SK-N-SH (cell line): ENCODE measurements around the gene LRP1-AS. TPM values are rescaled to one million over a fixed set of nuclear protein-coding genes. Genes with fewer than 3 reads are reported as not detected.

Experiments used
- CTCF ChIA-PET: fragments of 300-600, 350-600 bp; formaldehyde crosslinking; extraction: SDS; loops from one replicate; lab custom pipeline; 2021; lab: Yijun Ruan, JAX
- POLR2A ChIA-PET: fragments of 350-600 bp; sonication (Branson Sonifier 250); formaldehyde crosslinking; extraction: SDS; loops from one replicate; lab custom pipeline; 2020; ENCODE audit warnings: antibody characterized with exemption, inconsistent platforms; lab: Yijun Ruan, JAX
- DNase-seq: peaks from one replicate; pipeline ENCODE4 v3.0.0; 2012
- H2AFZ ChIP-seq: fragments of 200-600 bp; sonication (generic); 2 replicates; pipeline ENCODE4 v1.8.1; 2016; ENCODE audit warnings: antibody characterized with exemption, mild to moderate bottlenecking, low read depth
- H3F3A ChIP-seq: fragments of 200-600 bp; sonication (generic); replicated peaks from 2 replicates; pipeline ENCODE3; 2016; ENCODE audit warnings: antibody characterized with exemption, mild to moderate bottlenecking; ENCODE audit not compliant: insufficient read depth
- H3K27ac ChIP-seq, 2 experiments: fragments of 200-500 bp in 1 of 2; fragments of 200-600 bp in 1 of 2; sonication (Bioruptor generic) in 1 of 2; sonication (generic), shearing (Covaris generic) in 1 of 2; 2 replicates each; pipeline versions ENCODE4 v1.5.1 to v1.6.1; 2014 to 2016; ENCODE audit warnings: low read depth in 2 of 2, inconsistent platforms in 1 of 2, low read length in 1 of 2, mild to moderate bottlenecking in 1 of 2, mixed read lengths in 1 of 2
- H3K27me3 ChIP-seq: fragments of 200-600 bp; sonication (generic), shearing (Covaris generic); 2 replicates; pipeline ENCODE4 v1.6.1; 2016; ENCODE audit warnings: mixed run types; ENCODE audit not compliant: insufficient read depth
- H3K36me3 ChIP-seq, 2 experiments: fragments of 200-500 bp in 1 of 2; fragments of 200-600 bp in 1 of 2; sonication (Bioruptor generic) in 1 of 2; sonication (generic) in 1 of 2; replicated peaks in 1 of 2; 2 replicates each; pipeline versions ENCODE3 to v1.5.1; 2014 to 2016; ENCODE audit warnings: low read length in 1 of 2, mild to moderate bottlenecking in 1 of 2; ENCODE audit not compliant: insufficient read depth in 2 of 2, control insufficient read depth in 1 of 2
- H3K4me1 ChIP-seq, 2 experiments: fragments of 200-500 bp in 1 of 2; fragments of 200-600 bp in 1 of 2; sonication (Bioruptor generic) in 1 of 2; sonication (generic), shearing (Covaris generic) in 1 of 2; 2 replicates each; pipeline versions ENCODE4 v1.5.1 to v1.6.1; 2014 to 2016; ENCODE audit warnings: low read depth in 1 of 2, low read length in 1 of 2, mixed run types in 1 of 2; ENCODE audit not compliant: insufficient read depth in 2 of 2, control insufficient read depth in 1 of 2
- H3K4me2 ChIP-seq: fragments of 200-600 bp; sonication (generic), shearing (Covaris generic); 2 replicates; pipeline ENCODE4 v1.6.1; 2017; ENCODE audit warnings: mixed run types
- H3K4me3 ChIP-seq, 2 experiments: fragments of 200-500 bp in 1 of 2; fragments of 200-600 bp in 1 of 2; sonication (Bioruptor generic) in 1 of 2; sonication (generic), shearing (Covaris generic) in 1 of 2; 2 replicates each; pipeline versions ENCODE4 v1.5.1 to v1.8.1; 2014 to 2016; ENCODE audit warnings: low read depth in 2 of 2, inconsistent platforms in 1 of 2, low read length in 1 of 2, mild to moderate bottlenecking in 1 of 2, mixed read lengths in 1 of 2, moderate library complexity in 1 of 2
- H3K79me2 ChIP-seq: fragments of 200-600 bp; sonication (generic); 2 replicates; pipeline ENCODE4 v1.8.1; 2017; ENCODE audit warnings: mild to moderate bottlenecking; ENCODE audit not compliant: insufficient read depth
- H3K9ac ChIP-seq: fragments of 200-600 bp; sonication (generic); 2 replicates; pipeline ENCODE4 v1.6.1; 2017; ENCODE audit warnings: mixed run types
- H3K9me2 ChIP-seq: fragments of 200-600 bp; sonication (generic); 2 replicates; pipeline ENCODE4 v1.6.1; 2017; ENCODE audit warnings: mixed run types
- H3K9me3 ChIP-seq: fragments of 200-600 bp; sonication (generic); 2 replicates; pipeline ENCODE4 v1.6.1; 2017; ENCODE audit warnings: mixed run types, mild to moderate bottlenecking, moderate library complexity
- H4K20me1 ChIP-seq: fragments of 200-600 bp; sonication (generic); 2 replicates; pipeline ENCODE4 v1.6.1; 2017; ENCODE audit warnings: mild to moderate bottlenecking, mixed run types; ENCODE audit not compliant: insufficient read depth
- CHD2 ChIP-seq: fragments of 150-350 bp; IDR thresholded peaks from 2 replicates; pipeline ENCODE4 v1.6.1; 2018; ENCODE audit warnings: low read length; ENCODE audit not compliant: partially characterized antibody
- EP300 ChIP-seq, 2 experiments: IDR thresholded peaks; 2 replicates each; pipeline versions ENCODE4 v1.4.0 to v1.6.1; 2012; ENCODE audit warnings: borderline replicate concordance in 1 of 2, low read depth in 1 of 2, low read length in 1 of 2
- FOXJ3 ChIP-seq: sonication (generic); formaldehyde crosslinking; IDR thresholded peaks from 2 replicates; pipeline ENCODE4 v1.5.1; 2020; ENCODE audit warnings: mild to moderate bottlenecking, missing genetic modification reagents
- FOXM1 ChIP-seq: IDR thresholded peaks from 2 replicates; pipeline ENCODE4 v1.4.0; 2012; ENCODE audit warnings: low read depth, mild to moderate bottlenecking
- GABPA ChIP-seq: IDR thresholded peaks from 2 replicates; pipeline ENCODE4 v1.4.0; 2012; ENCODE audit warnings: low read depth, mild to moderate bottlenecking
- GATA2 ChIP-seq: sonication (generic); formaldehyde crosslinking; IDR thresholded peaks from 2 replicates; pipeline ENCODE4 v1.5.0; 2020; ENCODE audit warnings: mild to moderate bottlenecking, missing genetic modification reagents
- MEF2A ChIP-seq: IDR thresholded peaks from 2 replicates; pipeline ENCODE4 v1.4.0; 2012; ENCODE audit warnings: low read depth, borderline replicate concordance
- NRF1 ChIP-seq: IDR thresholded peaks from 2 replicates; pipeline ENCODE4 v1.6.1; 2012; ENCODE audit warnings: low read depth, mild to moderate bottlenecking, low read length
- POLR2AphosphoS5 ChIP-seq: IDR thresholded peaks from 2 replicates; pipeline ENCODE4 v1.6.1; 2012; ENCODE audit warnings: low read depth, low read length
- RFX5 ChIP-seq: IDR thresholded peaks from 2 replicates; pipeline ENCODE4 v1.6.1; 2012; ENCODE audit warnings: mild to moderate bottlenecking, improper control_type of control experiment, low read length
- RXRA ChIP-seq: IDR thresholded peaks from 2 replicates; pipeline ENCODE4 v1.4.0; 2012; ENCODE audit warnings: low read depth, mild to moderate bottlenecking, borderline replicate concordance
- TAF1 ChIP-seq: IDR thresholded peaks from 2 replicates; pipeline ENCODE4 v1.6.1; 2012; ENCODE audit warnings: low read depth, mild to moderate bottlenecking, low read length, moderate library complexity, borderline replicate concordance
- TEAD4 ChIP-seq: IDR thresholded peaks from 2 replicates; pipeline ENCODE4 v1.4.0; 2012; ENCODE audit warnings: mild to moderate bottlenecking, borderline replicate concordance; ENCODE audit not compliant: insufficient read depth
- YY1 ChIP-seq: IDR thresholded peaks from 2 replicates; pipeline ENCODE4 v1.4.0; 2012; ENCODE audit warnings: low read depth, mild to moderate bottlenecking
- WGBS: methylation state at CpG from one replicate; pipeline ENCODE4 v1.1.6; 2017; ENCODE audit warnings: low lambda C conversion rate; 5-methylcytosine and 5-hydroxymethylcytosine counted together
- polyA plus RNA-seq, 3 experiments: library from polyadenylated mRNA; depleted of rRNA; stranded (reverse); fragments of >200 nt; gene quantifications; 2 replicates each; pipeline ENCODE4 v1.2.3, GENCODE V29; 2012
- TF ChIP-seq, protein P1 (sequence below): fragments of 150-350 bp; IDR thresholded peaks from 2 replicates; pipeline ENCODE4 v1.6.1; 2017; ENCODE audit warnings: antibody characterized with exemption, low read length, low read depth, borderline replicate concordance
- TF ChIP-seq, protein P2 (sequence below): IDR thresholded peaks from 2 replicates; pipeline ENCODE4 v1.6.1; 2012; ENCODE audit warnings: mild to moderate bottlenecking, low read depth, low read length, moderate library complexity
- TF ChIP-seq, protein P3 (sequence below): IDR thresholded peaks from 2 replicates; pipeline ENCODE4 v1.4.0; 2012; ENCODE audit warnings: low read depth, borderline replicate concordance
- TF ChIP-seq, protein P4 (sequence below): IDR thresholded peaks from 2 replicates; pipeline ENCODE4 v1.4.0; 2012; ENCODE audit warnings: low read depth, borderline replicate concordance

LRP1-AS gene
- polyA plus RNA-seq, 1 of the 3 experiments (the other 2 are of a cell fraction): not detected

DNA sequence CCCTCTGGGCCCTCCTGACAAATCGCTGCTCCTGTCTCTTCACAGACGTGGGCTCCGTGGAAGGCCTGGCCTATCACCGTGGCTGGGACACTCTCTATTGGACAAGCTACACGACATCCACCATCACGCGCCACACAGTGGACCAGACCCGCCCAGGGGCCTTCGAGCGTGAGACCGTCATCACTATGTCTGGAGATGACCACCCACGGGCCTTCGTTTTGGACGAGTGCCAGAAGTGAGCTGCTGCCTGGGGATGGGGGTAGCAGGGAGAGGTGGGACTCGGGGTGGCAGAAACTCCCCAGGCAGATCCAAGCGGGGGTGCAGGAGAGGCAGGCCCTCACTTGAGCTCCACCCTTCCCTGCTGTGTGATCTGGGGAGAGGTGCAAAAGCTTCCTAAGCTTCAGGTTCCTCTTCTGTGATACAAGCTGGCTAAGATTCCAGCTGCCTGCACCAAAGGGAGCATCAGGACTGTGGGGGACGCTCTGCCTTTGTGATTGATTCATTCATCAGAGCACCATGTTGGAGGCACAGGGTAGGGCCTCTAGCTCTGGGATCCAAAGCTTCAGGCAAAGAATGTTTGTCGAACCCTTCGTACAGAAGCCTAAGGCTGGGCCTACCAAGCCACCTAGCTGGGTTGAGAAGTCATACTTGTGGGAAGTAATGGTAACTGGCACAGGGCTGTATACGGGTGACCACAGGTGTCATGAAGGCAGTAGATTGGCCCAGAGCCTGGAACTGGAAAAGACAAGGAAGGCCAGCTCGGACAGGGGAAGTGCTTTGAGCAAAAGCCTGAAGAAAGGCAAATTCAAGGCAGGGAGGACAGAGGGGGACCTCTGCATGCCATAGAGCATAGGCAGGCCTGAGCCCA lies 40.0 kb upstream of the LRP1-AS start:
- H3K36me3 ChIP-seq: peaks cover 25 to 77% of the 10 kb centered on the region in 2 experiments
- no peak overlapping the region for H3K4me3 ChIP-seq
- DNase-seq: no peak
- 87% methylated on average over 17 of the region's 21 CpGs for WGBS
- H3K4me2 ChIP-seq: no peak overlapping the region
- no peaks in the 10 kb centered on the region for H3K9me2 ChIP-seq
- no peak overlapping the region for H2AFZ ChIP-seq
- H4K20me1 ChIP-seq: no peaks in the 10 kb centered on the region
- H3K4me1 ChIP-seq: no peaks in the 10 kb centered on the region
- peaks cover 5% of the 10 kb centered on the region for H3F3A ChIP-seq
- no peak overlapping the region for H3K27ac ChIP-seq
- no peaks in the 10 kb centered on the region for H3K79me2 ChIP-seq
- no peaks in the 10 kb centered on the region for H3K27me3 ChIP-seq
- ChIA-PET POLR2A (interaction anchor here (0.9 to 1.2 kb wide), 2 partner anchors 9 to 12 kb away, joined by 3 read pairs; no protein-coding TSS in a partner anchor), CTCF (interaction anchor here (1.2 to 31.5 kb wide), 7 partner anchors 27 to 118 kb away, joined by 3 to 616 read pairs (median 52); partner anchors contain the start of genes LRP1, LRP1-AS and STAT6)
- H3K9ac ChIP-seq: no peak overlapping the region
- TF ChIP-seq, protein P1, sequence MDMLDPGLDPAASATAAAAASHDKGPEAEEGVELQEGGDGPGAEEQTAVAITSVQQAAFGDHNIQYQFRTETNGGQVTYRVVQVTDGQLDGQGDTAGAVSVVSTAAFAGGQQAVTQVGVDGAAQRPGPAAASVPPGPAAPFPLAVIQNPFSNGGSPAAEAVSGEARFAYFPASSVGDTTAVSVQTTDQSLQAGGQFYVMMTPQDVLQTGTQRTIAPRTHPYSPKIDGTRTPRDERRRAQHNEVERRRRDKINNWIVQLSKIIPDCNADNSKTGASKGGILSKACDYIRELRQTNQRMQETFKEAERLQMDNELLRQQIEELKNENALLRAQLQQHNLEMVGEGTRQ: no peak
- TF ChIP-seq RFX5 (no peak), NRF1 (no peak), POLR2AphosphoS5 (no peak)
- TF ChIP-seq, protein P2, sequence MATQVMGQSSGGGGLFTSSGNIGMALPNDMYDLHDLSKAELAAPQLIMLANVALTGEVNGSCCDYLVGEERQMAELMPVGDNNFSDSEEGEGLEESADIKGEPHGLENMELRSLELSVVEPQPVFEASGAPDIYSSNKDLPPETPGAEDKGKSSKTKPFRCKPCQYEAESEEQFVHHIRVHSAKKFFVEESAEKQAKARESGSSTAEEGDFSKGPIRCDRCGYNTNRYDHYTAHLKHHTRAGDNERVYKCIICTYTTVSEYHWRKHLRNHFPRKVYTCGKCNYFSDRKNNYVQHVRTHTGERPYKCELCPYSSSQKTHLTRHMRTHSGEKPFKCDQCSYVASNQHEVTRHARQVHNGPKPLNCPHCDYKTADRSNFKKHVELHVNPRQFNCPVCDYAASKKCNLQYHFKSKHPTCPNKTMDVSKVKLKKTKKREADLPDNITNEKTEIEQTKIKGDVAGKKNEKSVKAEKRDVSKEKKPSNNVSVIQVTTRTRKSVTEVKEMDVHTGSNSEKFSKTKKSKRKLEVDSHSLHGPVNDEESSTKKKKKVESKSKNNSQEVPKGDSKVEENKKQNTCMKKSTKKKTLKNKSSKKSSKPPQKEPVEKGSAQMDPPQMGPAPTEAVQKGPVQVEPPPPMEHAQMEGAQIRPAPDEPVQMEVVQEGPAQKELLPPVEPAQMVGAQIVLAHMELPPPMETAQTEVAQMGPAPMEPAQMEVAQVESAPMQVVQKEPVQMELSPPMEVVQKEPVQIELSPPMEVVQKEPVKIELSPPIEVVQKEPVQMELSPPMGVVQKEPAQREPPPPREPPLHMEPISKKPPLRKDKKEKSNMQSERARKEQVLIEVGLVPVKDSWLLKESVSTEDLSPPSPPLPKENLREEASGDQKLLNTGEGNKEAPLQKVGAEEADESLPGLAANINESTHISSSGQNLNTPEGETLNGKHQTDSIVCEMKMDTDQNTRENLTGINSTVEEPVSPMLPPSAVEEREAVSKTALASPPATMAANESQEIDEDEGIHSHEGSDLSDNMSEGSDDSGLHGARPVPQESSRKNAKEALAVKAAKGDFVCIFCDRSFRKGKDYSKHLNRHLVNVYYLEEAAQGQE: no peak
- TF ChIP-seq, protein P3, sequence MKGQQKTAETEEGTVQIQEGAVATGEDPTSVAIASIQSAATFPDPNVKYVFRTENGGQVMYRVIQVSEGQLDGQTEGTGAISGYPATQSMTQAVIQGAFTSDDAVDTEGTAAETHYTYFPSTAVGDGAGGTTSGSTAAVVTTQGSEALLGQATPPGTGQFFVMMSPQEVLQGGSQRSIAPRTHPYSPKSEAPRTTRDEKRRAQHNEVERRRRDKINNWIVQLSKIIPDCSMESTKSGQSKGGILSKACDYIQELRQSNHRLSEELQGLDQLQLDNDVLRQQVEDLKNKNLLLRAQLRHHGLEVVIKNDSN: no peak
- no peaks in the 10 kb centered on the region for H3K9me3 ChIP-seq

DNA sequence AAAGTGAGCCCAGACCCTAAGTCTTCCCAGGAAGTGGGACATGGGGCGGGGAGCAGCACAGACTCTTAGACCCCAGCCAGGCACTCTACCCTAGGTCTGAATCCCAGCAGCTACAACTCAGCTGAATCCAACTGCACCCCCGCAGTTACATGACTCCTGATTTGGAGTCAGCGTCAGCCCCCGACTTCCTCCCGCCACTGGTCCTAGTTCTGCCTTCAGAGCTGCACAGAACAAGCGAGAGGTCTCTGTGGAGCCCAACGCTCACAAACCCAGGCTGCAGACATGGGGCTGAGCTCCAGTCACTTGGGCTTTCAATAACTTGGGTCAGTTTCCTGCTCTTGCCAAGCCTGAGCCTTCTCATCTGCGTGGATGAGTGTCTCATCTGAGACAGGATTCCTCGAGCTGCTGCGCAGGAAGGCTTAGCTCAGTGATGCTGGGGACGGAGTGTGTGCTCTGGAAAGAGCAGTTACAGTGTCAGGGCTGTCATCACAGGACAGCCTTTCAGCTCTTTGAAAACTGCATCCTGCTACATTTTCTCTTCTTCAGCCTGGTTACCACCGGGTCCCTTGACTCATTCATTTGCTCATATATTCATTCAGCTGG lies 38.6 kb upstream of the LRP1-AS start:
- DNase-seq: no peak
- Histone ChIP-seq H3K4me1 (no peaks in the 10 kb centered on the region), H4K20me1 (no peaks in the 10 kb centered on the region), H3K9me3 (no peaks in the 10 kb centered on the region), H3K4me3 (no peak overlapping the region), H3K9ac (no peak overlapping the region), H2AFZ (no peak overlapping the region), H3F3A (peaks cover 13% of the 10 kb centered on the region), H3K9me2 (no peaks in the 10 kb centered on the region), H3K27ac (no peak overlapping the region), H3K4me2 (no peak overlapping the region), H3K27me3 (no peaks in the 10 kb centered on the region), H3K79me2 (no peaks in the 10 kb centered on the region), H3K36me3 (peaks cover 25 to 80% of the 10 kb centered on the region in 2 experiments)
- TF ChIP-seq CHD2 (no peak), RFX5 (no peak), TEAD4 (no peak), EP300 (IDR thresholded peaks at IDR 0.05; ENCODE audit: borderline replicate concordance in 1 of 2, low read depth in 1 of 2, low read length in 1 of 2) (no peak), TAF1 (no peak), RXRA (no peak), FOXM1 (no peak), YY1 (no peak), MEF2A (no peak), FOXJ3 (CRISPR knock-in tag) (no peak), GATA2 (CRISPR knock-in tag) (no peak), NRF1 (no peak), GABPA (no peak)
- TF ChIP-seq, protein P4, sequence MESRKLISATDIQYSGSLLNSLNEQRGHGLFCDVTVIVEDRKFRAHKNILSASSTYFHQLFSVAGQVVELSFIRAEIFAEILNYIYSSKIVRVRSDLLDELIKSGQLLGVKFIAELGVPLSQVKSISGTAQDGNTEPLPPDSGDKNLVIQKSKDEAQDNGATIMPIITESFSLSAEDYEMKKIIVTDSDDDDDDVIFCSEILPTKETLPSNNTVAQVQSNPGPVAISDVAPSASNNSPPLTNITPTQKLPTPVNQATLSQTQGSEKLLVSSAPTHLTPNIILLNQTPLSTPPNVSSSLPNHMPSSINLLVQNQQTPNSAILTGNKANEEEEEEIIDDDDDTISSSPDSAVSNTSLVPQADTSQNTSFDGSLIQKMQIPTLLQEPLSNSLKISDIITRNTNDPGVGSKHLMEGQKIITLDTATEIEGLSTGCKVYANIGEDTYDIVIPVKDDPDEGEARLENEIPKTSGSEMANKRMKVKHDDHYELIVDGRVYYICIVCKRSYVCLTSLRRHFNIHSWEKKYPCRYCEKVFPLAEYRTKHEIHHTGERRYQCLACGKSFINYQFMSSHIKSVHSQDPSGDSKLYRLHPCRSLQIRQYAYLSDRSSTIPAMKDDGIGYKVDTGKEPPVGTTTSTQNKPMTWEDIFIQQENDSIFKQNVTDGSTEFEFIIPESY: no peak
- 92% methylated on average over 11 of the region's 12 CpGs for WGBS
- ChIA-PET CTCF (interaction anchor here (1.0 to 31.5 kb wide), 6 partner anchors 25 to 117 kb away, joined by 3 to 616 read pairs (median 66); partner anchors contain the start of genes LRP1, LRP1-AS and STAT6), POLR2A (no interaction called here)
